ENCODE data around the gene MGMT.

- TF ChIP-seq CTCF (IDR thresholded peaks at IDR 0.05; ENCODE audit: low read depth, low read length, missing input control) (no peak), ATF3 (IDR thresholded peaks at IDR 0.05) (no peak), REST (IDR thresholded peaks at IDR 0.05) (no peak), YY1 (IDR thresholded peaks at IDR 0.05) (no peak), MAX (IDR thresholded peaks at IDR 0.05) (no peak), GABPA (IDR thresholded peaks at IDR 0.05 in 1 of 2, conservative IDR thresholded peaks at IDR 0.05 in 1 of 2) (no peak), ZBTB33 (IDR thresholded peaks at IDR 0.05) (no peak), RAD21 (IDR thresholded peaks at IDR 0.05) (no peak), JUND (IDR thresholded peaks at IDR 0.05) (no peak), EGR1 (IDR thresholded peaks at IDR 0.05; ENCODE audit: low read depth in 2 of 2) (no peak), FOXA1 (IDR thresholded peaks at IDR 0.05) (no peak), SP1 (IDR thresholded peaks at IDR 0.05) (no peak), NR2F2 (IDR thresholded peaks at IDR 0.05) (no peak)
Observed at GRCh38 chr10:129548600-129548999, 81.6 kb downstream of the MGMT start.

Measured in liver (tissue), 3 donors.